Transverse colon (tissue), 4 donors: ENCODE measurements around the gene COLQ. TPM values are rescaled to one million over a fixed set of nuclear protein-coding genes. Genes with fewer than 3 reads are reported as not detected.

Experiments
- DNase-seq: peaks from one replicate; pipeline ENCODE4 v3.0.0-alpha.2; 2019
- H3K27ac ChIP-seq, 4 donors: fragments of 200-600 bp; sonication (generic); 2 replicates each; pipeline ENCODE4 v1.5.1; 2016 to 2018; ENCODE audit warnings: inconsistent platforms in 4 of 4
- H3K27me3 ChIP-seq: fragments of 200-600 bp; sonication (generic); 2 replicates; pipeline ENCODE4 v1.5.1; 2017; ENCODE audit warnings: inconsistent platforms
- H3K36me3 ChIP-seq, 4 donors: fragments of 200-600 bp; sonication (generic); 2 replicates each; pipeline ENCODE4 v1.5.1; 2017 to 2019; ENCODE audit warnings: inconsistent platforms in 4 of 4
- H3K4me1 ChIP-seq, 4 donors: fragments of 200-600 bp; sonication (generic); 2 replicates each; pipeline ENCODE4 v1.5.1; 2017 to 2020; ENCODE audit warnings: inconsistent platforms in 4 of 4
- H3K4me3 ChIP-seq, 4 donors: fragments of 200-600 bp; sonication (generic); 1 replicate in 1 of 4; 2 replicates in 3 of 4; pipeline versions ENCODE4 v1.5.1 to v1.6.1; 2017 to 2019; ENCODE audit warnings: inconsistent platforms in 4 of 4
- H3K9me3 ChIP-seq, 2 donors: fragments of 200-600 bp; sonication (generic); 2 replicates each; pipeline ENCODE4 v1.5.1; 2017 to 2019; ENCODE audit warnings: inconsistent platforms in 2 of 2
- EP300 ChIP-seq: sonication (generic); formaldehyde crosslinking; IDR thresholded peaks from one replicate; pipeline ENCODE4 v1.6.1; 2017; ENCODE audit warnings: antibody characterized with exemption, low read depth
- POLR2A ChIP-seq: fragments of 450-650 bp; IDR thresholded peaks from one replicate; pipeline ENCODE4 v1.6.1; 2016; ENCODE audit warnings: antibody characterized with exemption, mild to moderate bottlenecking, moderate library complexity
- POLR2AphosphoS5 ChIP-seq, 3 donors: sonication (generic); formaldehyde crosslinking; IDR thresholded peaks; one replicate each; pipeline ENCODE4 v1.6.1; 2016; ENCODE audit warnings: antibody characterized with exemption in 3 of 3
- WGBS, 2 donors: methylation state at CpG; one replicate each; pipeline ENCODE4 v1.1.5; 2018; ENCODE audit warnings: low coverage in 1 of 2; 5-methylcytosine and 5-hydroxymethylcytosine counted together
- in situ Hi-C, 4 donors: fragments of 200-750 bp; cut with MboI; loops; one replicate each; pipeline versions ENCODE4 v1.15.0 to v1.15.1; 2017; ENCODE audit warnings: low sequenced_read_pairs in 3 of 4, low pct_ligation_motif_present in 1 of 4, low pct_unique_long_range_greater_than_20kb in 1 of 4
- intact Hi-C: fragments of 100-400 bp; cut with DNase I; formaldehyde crosslinking; loops from one replicate; pipeline ENCODE4 v1.15.1; 2023; ENCODE audit warnings: low total_unique reads
- total RNA-seq, 4 donors: library from RNA; depleted of rRNA; stranded (reverse); fragments of >200 nt; gene quantifications; one replicate each; pipeline ENCODE4 v1.1.0, GENCODE V29; 2016
- TF ChIP-seq, protein P1 (sequence below), 5 experiments: fragments of 200-600 bp in 3 of 5; fragments of 450-650 bp in 2 of 5; sonication (generic) in 3 of 5; IDR thresholded peaks; 1 replicate in 2 of 5; 2 replicates in 3 of 5; pipeline ENCODE4 v1.5.1; 2016 to 2017; ENCODE audit warnings: antibody characterized with exemption in 5 of 5, inconsistent platforms in 3 of 5, mild to moderate bottlenecking in 2 of 5, moderate library complexity in 1 of 5

Gene COLQ
- total RNA-seq, 4 donors from 2014 or later: 0.68 to 1.7 TPM; not detected in 2

DNA sequence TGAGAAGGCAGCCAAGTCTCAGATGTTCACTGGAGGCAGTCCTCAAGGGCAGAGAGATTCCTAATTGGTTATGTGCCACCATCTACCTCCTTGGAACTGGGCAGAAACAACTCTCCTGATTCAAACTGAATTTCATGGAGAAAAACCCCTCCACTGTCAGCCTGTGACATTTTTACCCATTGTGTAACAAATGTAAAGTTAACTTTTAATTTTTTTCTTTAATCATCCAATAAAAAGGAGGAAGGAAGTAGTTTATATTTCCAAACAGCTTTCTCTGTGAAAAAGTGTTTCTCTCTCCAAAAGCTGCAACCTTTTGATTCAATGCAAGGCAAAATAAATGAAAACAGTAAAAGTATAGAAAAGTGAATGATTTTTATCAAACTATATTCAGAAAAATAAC lies 510 bp upstream of the COLQ start:
- peaks cover 0 to 6% (median 0%) of the 10 kb centered on the region in 4 donors for H3K4me1 ChIP-seq
- H3K27ac ChIP-seq: no peak overlapping the region
- in situ Hi-C loops: no loop called here
- no peaks in the 10 kb centered on the region for H3K36me3 ChIP-seq
- no peaks in the 10 kb centered on the region for H3K9me3 ChIP-seq
- no peak for DNase-seq
- H3K27me3 ChIP-seq: no peaks in the 10 kb centered on the region
- TF ChIP-seq POLR2AphosphoS5 (IDR thresholded peaks at IDR 0.05) (no peak), EP300 (no peak), POLR2A (no peak)
- TF ChIP-seq, protein P1, sequence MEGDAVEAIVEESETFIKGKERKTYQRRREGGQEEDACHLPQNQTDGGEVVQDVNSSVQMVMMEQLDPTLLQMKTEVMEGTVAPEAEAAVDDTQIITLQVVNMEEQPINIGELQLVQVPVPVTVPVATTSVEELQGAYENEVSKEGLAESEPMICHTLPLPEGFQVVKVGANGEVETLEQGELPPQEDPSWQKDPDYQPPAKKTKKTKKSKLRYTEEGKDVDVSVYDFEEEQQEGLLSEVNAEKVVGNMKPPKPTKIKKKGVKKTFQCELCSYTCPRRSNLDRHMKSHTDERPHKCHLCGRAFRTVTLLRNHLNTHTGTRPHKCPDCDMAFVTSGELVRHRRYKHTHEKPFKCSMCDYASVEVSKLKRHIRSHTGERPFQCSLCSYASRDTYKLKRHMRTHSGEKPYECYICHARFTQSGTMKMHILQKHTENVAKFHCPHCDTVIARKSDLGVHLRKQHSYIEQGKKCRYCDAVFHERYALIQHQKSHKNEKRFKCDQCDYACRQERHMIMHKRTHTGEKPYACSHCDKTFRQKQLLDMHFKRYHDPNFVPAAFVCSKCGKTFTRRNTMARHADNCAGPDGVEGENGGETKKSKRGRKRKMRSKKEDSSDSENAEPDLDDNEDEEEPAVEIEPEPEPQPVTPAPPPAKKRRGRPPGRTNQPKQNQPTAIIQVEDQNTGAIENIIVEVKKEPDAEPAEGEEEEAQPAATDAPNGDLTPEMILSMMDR (IDR thresholded peaks at IDR 0.05): no peak
- intact Hi-C loops: no loop called here
- no peak overlapping the region for H3K4me3 ChIP-seq

DNA sequence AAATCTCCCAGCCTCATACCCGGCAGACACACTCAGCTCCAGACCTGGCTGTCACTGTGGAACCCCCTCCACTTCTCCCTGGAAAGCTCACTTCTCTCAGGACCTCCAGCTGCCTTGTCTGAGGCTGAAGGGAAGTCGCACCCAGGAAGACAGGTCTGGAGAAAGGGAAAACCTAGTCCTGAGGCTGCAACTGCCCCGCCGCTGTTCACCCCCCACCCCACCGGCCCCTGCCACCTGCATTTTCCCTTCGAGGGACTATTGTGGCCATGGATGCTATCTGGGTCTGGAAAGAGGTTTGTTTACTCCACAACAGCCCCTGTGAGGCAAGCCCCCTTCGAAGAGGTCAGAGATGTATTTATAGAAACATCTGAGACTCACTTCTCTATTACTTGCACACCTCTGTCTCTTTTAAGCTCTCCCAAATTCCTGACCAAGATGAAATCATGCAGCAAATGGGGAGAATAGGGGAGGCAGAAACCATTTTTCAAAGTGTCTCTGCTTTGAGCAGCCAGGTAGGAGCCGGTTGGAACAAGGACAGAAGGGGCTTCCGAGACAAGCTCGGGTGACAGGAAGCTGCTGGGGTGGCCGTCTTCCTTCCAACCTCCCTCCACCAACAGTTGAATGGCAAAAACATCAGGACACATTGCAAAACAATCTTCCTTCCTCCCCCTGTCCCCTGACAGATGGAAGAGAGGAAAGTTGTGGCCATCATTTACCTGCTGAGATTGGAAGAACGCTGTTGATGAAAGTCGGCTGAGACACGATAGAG lies 518 bp downstream of the COLQ start:
- intact Hi-C loops (no loop called here), in situ Hi-C loops (no loop called here)
- Histone ChIP-seq H3K9me3 (no peaks in the 10 kb centered on the region), H3K36me3 (no peaks in the 10 kb centered on the region), H3K27me3 (no peaks in the 10 kb centered on the region), H3K27ac (no peak overlapping the region), H3K4me1 (peaks cover 0 to 6% (median 0%) of the 10 kb centered on the region in 4 donors), H3K4me3 (no peak overlapping the region)
- TF ChIP-seq, protein P1 (IDR thresholded peaks at IDR 0.05): no peak
- no peak for TF ChIP-seq POLR2A
- TF ChIP-seq POLR2AphosphoS5 (IDR thresholded peaks at IDR 0.05): no peak
- DNase-seq: no peak
- WGBS, 2 donors: 50 to 65% methylated on average over 7 to 14 of the region's 14 CpGs

DNA sequence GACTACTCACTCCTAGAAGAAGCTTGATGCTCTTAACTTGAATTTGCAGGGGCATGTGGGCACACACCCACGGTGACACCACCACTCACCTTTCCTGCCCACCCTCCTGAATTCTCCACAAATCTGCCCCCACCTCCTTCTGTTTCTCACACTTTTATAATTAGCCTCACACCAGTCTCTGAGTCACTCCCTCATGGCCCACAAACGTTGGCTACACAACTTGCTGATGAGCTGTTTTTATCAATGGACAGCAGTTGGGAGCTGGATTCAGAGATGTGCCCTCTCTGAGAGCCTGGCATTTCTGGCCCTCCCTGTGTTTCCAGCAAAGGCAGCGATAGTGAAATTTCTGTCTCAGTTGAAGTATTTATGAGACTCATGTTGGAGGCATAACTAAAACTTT lies 1.3 kb downstream of the COLQ start:
- in situ Hi-C loops (no loop called here), intact Hi-C loops (no loop called here)
- Histone ChIP-seq H3K36me3 (no peaks in the 10 kb centered on the region), H3K4me3 (no peak overlapping the region), H3K27me3 (no peaks in the 10 kb centered on the region), H3K4me1 (peaks cover 0 to 6% (median 0%) of the 10 kb centered on the region in 4 donors), H3K9me3 (no peaks in the 10 kb centered on the region), H3K27ac (no peak overlapping the region)
- TF ChIP-seq EP300: no peak
- TF ChIP-seq, protein P1 (IDR thresholded peaks at IDR 0.05): no peak
- TF ChIP-seq POLR2A: no peak
- TF ChIP-seq POLR2AphosphoS5 (IDR thresholded peaks at IDR 0.05): no peak
- no peak for DNase-seq
- WGBS, 2 donors: 50 to 60% methylated on average over 1 to 3 of the region's 3 CpGs

DNA sequence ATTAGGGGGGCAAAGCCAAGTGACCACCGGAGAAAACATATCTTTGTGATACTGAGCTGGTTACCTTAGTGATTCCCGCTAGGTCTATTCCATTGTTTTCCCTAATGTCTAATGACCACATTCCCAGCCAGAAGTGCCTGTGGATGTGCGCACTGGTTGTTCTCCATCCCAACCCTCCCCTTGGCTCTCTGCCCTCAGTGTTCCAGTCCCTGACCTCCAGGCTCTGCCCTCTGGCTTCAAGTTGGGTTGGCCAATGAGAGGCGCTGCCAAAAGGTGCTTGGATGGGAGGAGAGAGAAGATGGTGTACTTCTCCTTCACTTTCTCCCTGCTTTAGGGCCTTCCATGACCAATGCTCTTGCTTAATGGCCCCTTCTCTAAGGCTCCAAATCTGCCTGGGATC lies 2.4 kb downstream of the COLQ start:
- intact Hi-C loops (no loop called here), in situ Hi-C loops (no loop called here)
- Histone ChIP-seq H3K27me3 (no peaks in the 10 kb centered on the region), H3K4me3 (no peak overlapping the region), H3K4me1 (peaks cover 0 to 6% (median 0%) of the 10 kb centered on the region in 4 donors), H3K9me3 (no peaks in the 10 kb centered on the region), H3K36me3 (no peaks in the 10 kb centered on the region), H3K27ac (no peak overlapping the region)
- no peak for DNase-seq
- WGBS, 2 donors: 80 to 95% methylated on average over 2 to 4 of the region's 4 CpGs
- TF ChIP-seq POLR2A (no peak), POLR2AphosphoS5 (IDR thresholded peaks at IDR 0.05) (no peak), EP300 (no peak)
- TF ChIP-seq, protein P1 (IDR thresholded peaks at IDR 0.05): no peak
